HepG2 (cell line): Measurements from ENCODE around the gene MINDY3. TPM values are rescaled to one million over a fixed set of nuclear protein-coding genes. Genes with fewer than 3 reads are reported as not detected.

Experiments
- ATAC-seq: fragments of 200-7000 bp; cut with Tn5 transposase; 3 replicates; pipeline ENCODE4 v1.9.1; 2020; ENCODE audit warnings: mild to moderate bottlenecking, moderate library complexity
- BruUV-seq: library from RNA; stranded (reverse); fragments of 400-500 nt; replicated peaks from 2 replicates; lab custom pipeline; 2021; lab: Mats Ljungman, UMichigan
- CTCF ChIA-PET: fragments of 300-600 bp; formaldehyde crosslinking; extraction: SDS; loops from one replicate; lab custom pipeline; 2021; ENCODE audit warnings: low total read pairs, inconsistent platforms, low intra/inter-chr PET ratio; lab: Yijun Ruan, JAX
- POLR2A ChIA-PET: fragments of 350-600 bp; sonication (Branson Sonifier 250); formaldehyde crosslinking; loops from one replicate; lab custom pipeline; 2020; ENCODE audit warnings: antibody characterized with exemption, inconsistent platforms; lab: Yijun Ruan, JAX
- DNase-seq: peaks from one replicate; pipeline ENCODE4 v3.0.0-alpha.2; 2015; ENCODE audit warnings: low spot score
- FAIRE-seq: peaks from 3 replicates; lab custom pipeline; 2011; peaks lifted over from hg19 to GRCh38; lab: Jason Lieb, UNC
- H2AFZ ChIP-seq: one replicate; pipeline ENCODE4 v1.6.1; 2011; ENCODE audit warnings: low read length, inconsistent platforms
- H3K27ac ChIP-seq: fragments of 300-600 bp; 3 replicates; pipeline ENCODE4 v1.8.0; 2011; ENCODE audit warnings: mixed run types, mild to moderate bottlenecking, mixed read lengths, low read length, inconsistent platforms; ENCODE audit not compliant: insufficient read depth; ENCODE audit errors: extremely low read length
- H3K27me3 ChIP-seq, 2 experiments: fragments of 200-600 bp in 1 of 2; 2 replicates in 1 of 2; 3 replicates in 1 of 2; pipeline versions ENCODE4 v1.6.0 to v1.8.0; 2011; ENCODE audit warnings: low read length in 2 of 2, mild to moderate bottlenecking in 2 of 2, moderate library complexity in 2 of 2, inconsistent platforms in 1 of 2; ENCODE audit not compliant: insufficient read depth in 2 of 2, control insufficient read depth in 1 of 2
- H3K36me3 ChIP-seq, 2 experiments: fragments of 200-600 bp in 1 of 2; replicated peaks in 1 of 2; 2 replicates in 1 of 2; 3 replicates in 1 of 2; pipeline versions ENCODE4 v1.5.1 to v1.8.0; 2011; ENCODE audit warnings: low read length in 2 of 2, inconsistent platforms in 1 of 2; ENCODE audit not compliant: insufficient read depth in 2 of 2, control insufficient read depth in 1 of 2
- H3K4me1 ChIP-seq: 2 replicates; pipeline ENCODE4 v1.5.1; 2012; ENCODE audit warnings: low read length, inconsistent platforms; ENCODE audit not compliant: insufficient read depth
- H3K4me2 ChIP-seq: 2 replicates; pipeline ENCODE4 v1.6.0; 2011; ENCODE audit warnings: low read depth, low read length, inconsistent platforms
- H3K4me3 ChIP-seq, 3 experiments: fragments of 200-600 bp in 1 of 3; sonication (generic), shearing (Covaris generic) in 1 of 3; replicated peaks in 1 of 3; 2 replicates each; pipeline ENCODE4 v1.5.1; 2011 to 2016; ENCODE audit warnings: low read length in 3 of 3, inconsistent platforms in 2 of 3, low read depth in 2 of 3, mild to moderate bottlenecking in 2 of 3, control low read depth in 1 of 3, mixed read lengths in 1 of 3; ENCODE audit not compliant: insufficient read depth in 1 of 3
- H3K79me2 ChIP-seq: one replicate; pipeline ENCODE4 v1.6.1; 2011; ENCODE audit warnings: low read length, inconsistent platforms; ENCODE audit not compliant: insufficient read depth
- H3K9ac ChIP-seq: 2 replicates; pipeline ENCODE4 v1.6.0; 2011; ENCODE audit warnings: mild to moderate bottlenecking, low read depth, low read length, inconsistent platforms; ENCODE audit not compliant: insufficient read depth
- H3K9me3 ChIP-seq: 2 replicates; pipeline ENCODE4 v1.5.1; 2012; ENCODE audit warnings: mild to moderate bottlenecking, low read length
- H4K20me1 ChIP-seq: 2 replicates; pipeline ENCODE4 v1.6.0; 2011; ENCODE audit warnings: inconsistent platforms, mild to moderate bottlenecking, low read length, moderate library complexity; ENCODE audit not compliant: insufficient read depth
- BRCA1 ChIP-seq: sonication (generic); formaldehyde crosslinking; IDR thresholded peaks from 2 replicates; pipeline ENCODE4 v1.4.0; 2020; ENCODE audit warnings: missing genetic modification reagents
- CREM ChIP-seq, 2 experiments: sonication (generic) in 1 of 2; formaldehyde crosslinking in 1 of 2; IDR thresholded peaks; 2 replicates each; pipeline versions ENCODE4 v1.4.0 to v1.6.1; 2016 to 2020; ENCODE audit warnings: antibody characterized with exemption in 1 of 2, mild to moderate bottlenecking in 1 of 2, missing genetic modification reagents in 1 of 2
- DPF2 ChIP-seq: sonication (generic); formaldehyde crosslinking; IDR thresholded peaks from 2 replicates; pipeline ENCODE4 v1.4.0; 2020; ENCODE audit warnings: mild to moderate bottlenecking, low read depth, missing genetic modification reagents, borderline replicate concordance
- KLF12 ChIP-seq: sonication (generic); formaldehyde crosslinking; IDR thresholded peaks from 2 replicates; pipeline ENCODE4 v1.4.0; 2020; ENCODE audit warnings: missing genetic modification reagents, borderline replicate concordance
- MED8 ChIP-seq: sonication (generic); formaldehyde crosslinking; IDR thresholded peaks from 2 replicates; pipeline ENCODE4 v1.8.1; 2023; ENCODE audit warnings: mild to moderate bottlenecking, missing genetic modification reagents; ENCODE audit not compliant: insufficient replicate concordance
- MLLT10 ChIP-seq: sonication (generic); formaldehyde crosslinking; IDR thresholded peaks from 2 replicates; pipeline ENCODE4 v1.4.0; 2020; ENCODE audit warnings: missing genetic modification reagents
- SNRNP70 ChIP-seq: fragments of 200-400 bp; formaldehyde crosslinking; IDR thresholded peaks from 2 replicates; pipeline ENCODE4 v1.6.1; 2017; ENCODE audit warnings: mild to moderate bottlenecking, low read depth, low read length, moderate library complexity
- ZNF138 ChIP-seq: sonication (generic); formaldehyde crosslinking; IDR thresholded peaks from 2 replicates; pipeline ENCODE4 v1.5.0; 2020; ENCODE audit warnings: mild to moderate bottlenecking, low read depth, missing genetic modification reagents
- ZNF160 ChIP-seq: sonication (generic); formaldehyde crosslinking; IDR thresholded peaks from 2 replicates; pipeline ENCODE4 v1.8.0; 2022; ENCODE audit warnings: mild to moderate bottlenecking, inconsistent platforms, missing genetic modification reagents
- ZNF563 ChIP-seq: sonication (generic); formaldehyde crosslinking; IDR thresholded peaks from 2 replicates; pipeline ENCODE4 v1.8.0; 2022; ENCODE audit warnings: mild to moderate bottlenecking, moderate library complexity, missing genetic modification reagents
- WGBS: methylation state at CpG from one replicate; pipeline ENCODE4 v1.1.6; 2017; ENCODE audit warnings: low lambda C conversion rate; 5-methylcytosine and 5-hydroxymethylcytosine counted together
- in situ Hi-C: cut with HindIII; loops from 2 replicates; pipeline ENCODE4 v1.10.0; 2017; ENCODE audit warnings: low pct_unique_long_range_greater_than_20kb; ENCODE audit not compliant: extremely low pct_ligation_motif_present
- intact Hi-C: fragments of 100-400 bp; cut with micrococcal nuclease; formaldehyde crosslinking; loops from one replicate; pipeline ENCODE4 v1.10.0; 2022; ENCODE audit not compliant: unreplicated experiment
- polyA plus RNA-seq, 8 experiments: library from polyadenylated mRNA; depleted of rRNA in 3 of 8; stranded (reverse) in 7 of 8; unstranded in 1 of 8; fragments of >200 nt; fragmentation: Illumina TruSeq in 4 of 8; extraction: Trizol in 4 of 8; gene quantifications; 2 replicates each; pipeline versions ENCODE4 v1.2.1 to v1.2.3, GENCODE V29; 2011 to 2016; ENCODE audit warnings: low read depth in 4 of 8, missing spikeins in 1 of 8, mixed read lengths in 1 of 8; ENCODE audit not compliant: insufficient read depth in 1 of 8
- total RNA-seq, 5 experiments: library from RNA; depleted of rRNA; stranded (reverse); fragments of >200 nt; fragmentation: Illumina TruSeq; extraction: Trizol; gene quantifications; 2 replicates each; pipeline ENCODE4 v1.2.3, GENCODE V29; 2016; ENCODE audit warnings: low read depth in 1 of 5
- TF ChIP-seq, protein P1 (sequence below): sonication (generic); formaldehyde crosslinking; IDR thresholded peaks from 2 replicates; pipeline ENCODE4 v1.5.0; 2020; ENCODE audit warnings: missing genetic modification reagents
- TF ChIP-seq, protein P2 (sequence below): sonication (generic); formaldehyde crosslinking; IDR thresholded peaks from 2 replicates; pipeline ENCODE4 v1.8.0; 2022; ENCODE audit warnings: mild to moderate bottlenecking, missing genetic modification reagents, moderate library complexity
- TF ChIP-seq, protein P3 (sequence below): sonication (generic); formaldehyde crosslinking; conservative IDR thresholded peaks from 2 replicates; pipeline ENCODE4 v1.8.1; 2023; ENCODE audit warnings: missing genetic modification reagents

MINDY3 gene
- total and polyA plus RNA-seq, 2 of the 13 experiments (the other 11 are each of a cell fraction or from before 2014, with no cell fraction given): 6.4 to 17.5 TPM

DNA sequence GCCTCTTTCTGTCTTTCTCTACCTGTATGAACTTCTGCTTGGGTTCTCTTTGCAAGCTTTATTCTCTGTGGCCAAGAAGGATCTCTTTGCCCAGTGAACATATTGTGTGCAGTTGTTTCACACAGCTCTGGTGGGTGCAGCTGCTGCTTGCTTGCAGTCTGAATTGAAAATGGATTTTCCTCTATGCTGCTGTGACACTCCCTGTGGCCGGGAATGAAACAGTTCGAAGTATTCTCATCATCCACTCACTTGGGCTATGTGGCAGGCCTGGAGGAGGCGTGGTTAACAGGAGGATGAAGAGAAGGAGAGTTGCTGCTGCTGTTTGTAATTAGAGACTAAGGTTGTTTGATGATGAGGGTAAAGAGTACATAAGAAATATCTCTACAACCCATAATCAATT lies 112.2 kb downstream of the MINDY3 start (continued):
- TF ChIP-seq CREM (IDR thresholded peaks at IDR 0.05) (no peak), CREM (CRISPR knock-in tag; IDR thresholded peaks at IDR 0.05) (no peak), MLLT10 (CRISPR knock-in tag) (no peak), MED8 (CRISPR knock-in tag) (no peak), KLF12 (CRISPR knock-in tag) (no peak), DPF2 (CRISPR knock-in tag) (no peak), ZNF160 (CRISPR knock-in tag) (no peak), BRCA1 (CRISPR knock-in tag) (no peak), SNRNP70 (no peak)
- TF ChIP-seq, protein P1, sequence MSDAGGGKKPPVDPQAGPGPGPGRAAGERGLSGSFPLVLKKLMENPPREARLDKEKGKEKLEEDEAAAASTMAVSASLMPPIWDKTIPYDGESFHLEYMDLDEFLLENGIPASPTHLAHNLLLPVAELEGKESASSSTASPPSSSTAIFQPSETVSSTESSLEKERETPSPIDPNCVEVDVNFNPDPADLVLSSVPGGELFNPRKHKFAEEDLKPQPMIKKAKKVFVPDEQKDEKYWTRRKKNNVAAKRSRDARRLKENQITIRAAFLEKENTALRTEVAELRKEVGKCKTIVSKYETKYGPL (CRISPR knock-in tag): no peak

DNA sequence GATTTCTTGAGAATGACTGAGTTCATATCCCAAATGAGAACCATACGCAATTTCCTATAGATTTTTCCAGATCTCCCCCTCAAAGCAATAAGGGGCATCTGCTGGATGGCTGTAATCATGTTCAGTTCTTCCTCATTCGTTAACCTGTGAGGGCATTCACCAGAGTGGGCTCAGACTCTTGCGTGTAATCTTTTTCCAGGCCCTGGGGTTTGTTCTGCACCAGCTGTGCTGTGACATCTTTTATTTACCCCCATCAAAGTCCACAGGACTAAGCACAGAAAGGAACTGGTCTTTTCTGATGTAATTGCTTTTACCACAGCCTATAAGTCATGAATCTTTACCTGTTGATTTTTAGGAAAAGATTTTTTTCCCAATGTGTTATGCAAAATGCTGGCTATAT lies 112.7 kb downstream of the MINDY3 start:
- H3K27me3 ChIP-seq: peaks cover 0 to 2% of the 10 kb centered on the region in 2 experiments; a peak in 1 of 5 replicates
- DNase-seq (no peak), FAIRE-seq (no peak), ATAC-seq (no peak)
- in situ Hi-C loops: no loop called here
- H3K4me3 ChIP-seq: no peak overlapping the region
- no peaks in the 10 kb centered on the region for H4K20me1 ChIP-seq
- ChIA-PET CTCF (no interaction called here), POLR2A (no interaction called here)
- no peak overlapping the region for H3K9ac ChIP-seq
- H3K27ac ChIP-seq: no peak overlapping the region
- intact Hi-C loops: no loop called here
- no TSS peak for BruUV-seq
- 5% methylated on average over 3 of the region's 3 CpGs for WGBS
- no peaks in the 10 kb centered on the region for H3K9me3 ChIP-seq
- H3K4me2 ChIP-seq: no peak overlapping the region
- H3K79me2 ChIP-seq: no peaks in the 10 kb centered on the region
- no peaks in the 10 kb centered on the region for H3K4me1 ChIP-seq
- no peak for TF ChIP-seq ZNF563 (CRISPR knock-in tag)
- TF ChIP-seq, protein P2, sequence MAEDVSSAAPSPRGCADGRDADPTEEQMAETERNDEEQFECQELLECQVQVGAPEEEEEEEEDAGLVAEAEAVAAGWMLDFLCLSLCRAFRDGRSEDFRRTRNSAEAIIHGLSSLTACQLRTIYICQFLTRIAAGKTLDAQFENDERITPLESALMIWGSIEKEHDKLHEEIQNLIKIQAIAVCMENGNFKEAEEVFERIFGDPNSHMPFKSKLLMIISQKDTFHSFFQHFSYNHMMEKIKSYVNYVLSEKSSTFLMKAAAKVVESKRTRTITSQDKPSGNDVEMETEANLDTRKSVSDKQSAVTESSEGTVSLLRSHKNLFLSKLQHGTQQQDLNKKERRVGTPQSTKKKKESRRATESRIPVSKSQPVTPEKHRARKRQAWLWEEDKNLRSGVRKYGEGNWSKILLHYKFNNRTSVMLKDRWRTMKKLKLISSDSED: no peak
- TF ChIP-seq, protein P3, sequence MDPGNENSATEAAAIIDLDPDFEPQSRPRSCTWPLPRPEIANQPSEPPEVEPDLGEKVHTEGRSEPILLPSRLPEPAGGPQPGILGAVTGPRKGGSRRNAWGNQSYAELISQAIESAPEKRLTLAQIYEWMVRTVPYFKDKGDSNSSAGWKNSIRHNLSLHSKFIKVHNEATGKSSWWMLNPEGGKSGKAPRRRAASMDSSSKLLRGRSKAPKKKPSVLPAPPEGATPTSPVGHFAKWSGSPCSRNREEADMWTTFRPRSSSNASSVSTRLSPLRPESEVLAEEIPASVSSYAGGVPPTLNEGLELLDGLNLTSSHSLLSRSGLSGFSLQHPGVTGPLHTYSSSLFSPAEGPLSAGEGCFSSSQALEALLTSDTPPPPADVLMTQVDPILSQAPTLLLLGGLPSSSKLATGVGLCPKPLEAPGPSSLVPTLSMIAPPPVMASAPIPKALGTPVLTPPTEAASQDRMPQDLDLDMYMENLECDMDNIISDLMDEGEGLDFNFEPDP (CRISPR knock-in tag): no peak
- no peak for TF ChIP-seq ZNF138 (CRISPR knock-in tag)
- no peak overlapping the region for H2AFZ ChIP-seq
- no peaks in the 10 kb centered on the region for H3K36me3 ChIP-seq
